ENCODE measurements around the gene BCAR1.

- TF ChIP-seq HBP1 (CRISPR knock-in tag; IDR thresholded peaks at IDR 0.05; ENCODE audit: low read depth) (no peak), TCF12 (IDR thresholded peaks at IDR 0.05) (no peak), TCF12 (CRISPR knock-in tag; IDR thresholded peaks at IDR 0.05) (no peak), ZFP37 (CRISPR knock-in tag; IDR thresholded peaks at IDR 0.05; ENCODE audit: borderline replicate concordance) (no peak), SMAD1 (CRISPR knock-in tag; IDR thresholded peaks at IDR 0.05; ENCODE audit: borderline replicate concordance, low read depth) (no peak), ATF1 (CRISPR knock-in tag; IDR thresholded peaks at IDR 0.05) (no peak), ZNF124 (CRISPR knock-in tag; IDR thresholded peaks at IDR 0.05) (no peak)
Observed at GRCh38 chr16:75266738-75267630, 15.6 kb upstream of the BCAR1 start.

Measured in HepG2 (cell line).